Tibial artery (tissue), 4 donors: Measurements from ENCODE around the gene CFAP65.
A peak's percentile ranks its signal among the peaks of the same experiment; 100 is the strongest.

Experiments used
- DNase-seq, 2 donors: peaks; one replicate each; pipeline ENCODE4 v3.0.0-alpha.2; 2019
- H3K27ac ChIP-seq, 2 donors: fragments of 200-600 bp; sonication (generic) in 1 of 2; 1 replicate in 1 of 2; 2 replicates in 1 of 2; pipeline ENCODE4 v1.5.1; 2018 to 2019; ENCODE audit warnings: mild to moderate bottlenecking in 1 of 2
- H3K27me3 ChIP-seq, 2 donors: fragments of 200-600 bp; sonication (generic) in 1 of 2; one replicate each; pipeline versions ENCODE4 v1.5.1 to v1.6.0; 2016 to 2019
- H3K36me3 ChIP-seq, 3 donors: fragments of 200-600 bp; sonication (generic) in 2 of 3; one replicate each; pipeline ENCODE4 v1.5.1; 2016 to 2019; ENCODE audit warnings: mild to moderate bottlenecking in 2 of 3
- H3K4me1 ChIP-seq, 4 donors: fragments of 200-600 bp; sonication (generic) in 2 of 4; 1 replicate in 3 of 4; 2 replicates in 1 of 4; pipeline ENCODE4 v1.5.1; 2016 to 2019
- H3K4me3 ChIP-seq, 2 donors: fragments of 200-600 bp; sonication (generic) in 1 of 2; 1 replicate in 1 of 2; 2 replicates in 1 of 2; pipeline ENCODE4 v1.5.1; 2018 to 2019; ENCODE audit warnings: mild to moderate bottlenecking in 2 of 2
- H3K9me3 ChIP-seq, 3 donors: fragments of 200-600 bp; sonication (generic) in 1 of 3; one replicate each; pipeline ENCODE4 v1.5.1; 2016 to 2019
- intact Hi-C: fragments of 100-400 bp; cut with DNase I; formaldehyde crosslinking; loops from one replicate; pipeline ENCODE4 v1.15.0; 2023; ENCODE audit warnings: low total_unique reads
- TF ChIP-seq, protein P1 (sequence below), 2 experiments: fragments of 200-600 bp in 1 of 2; fragments of 450-650 bp in 1 of 2; IDR thresholded peaks; one replicate each; pipeline ENCODE4 v1.5.1; 2017 to 2019; ENCODE audit warnings: antibody characterized with exemption in 2 of 2, mild to moderate bottlenecking in 1 of 2, moderate library complexity in 1 of 2

Gene CFAP65

DNA sequence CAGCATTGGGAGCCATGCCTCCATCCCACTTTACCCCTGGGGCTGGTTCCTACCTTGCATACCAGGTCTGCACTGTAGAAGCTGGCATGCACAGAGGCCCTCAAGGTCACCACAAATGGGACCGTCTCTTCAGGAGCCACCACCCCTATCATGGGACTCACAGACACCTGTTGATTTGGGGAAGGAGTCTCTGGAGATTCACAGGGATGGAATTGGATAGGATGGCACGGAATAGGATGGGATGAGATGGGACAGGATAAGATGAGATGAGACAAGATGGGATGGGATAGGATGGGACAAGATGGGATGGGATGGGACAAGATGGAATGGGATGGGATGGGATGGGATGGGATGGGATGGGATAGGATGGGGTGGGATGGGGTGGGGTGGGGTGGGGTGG is 32.0 kb downstream of the CFAP65 start:
- TF ChIP-seq, protein P1, sequence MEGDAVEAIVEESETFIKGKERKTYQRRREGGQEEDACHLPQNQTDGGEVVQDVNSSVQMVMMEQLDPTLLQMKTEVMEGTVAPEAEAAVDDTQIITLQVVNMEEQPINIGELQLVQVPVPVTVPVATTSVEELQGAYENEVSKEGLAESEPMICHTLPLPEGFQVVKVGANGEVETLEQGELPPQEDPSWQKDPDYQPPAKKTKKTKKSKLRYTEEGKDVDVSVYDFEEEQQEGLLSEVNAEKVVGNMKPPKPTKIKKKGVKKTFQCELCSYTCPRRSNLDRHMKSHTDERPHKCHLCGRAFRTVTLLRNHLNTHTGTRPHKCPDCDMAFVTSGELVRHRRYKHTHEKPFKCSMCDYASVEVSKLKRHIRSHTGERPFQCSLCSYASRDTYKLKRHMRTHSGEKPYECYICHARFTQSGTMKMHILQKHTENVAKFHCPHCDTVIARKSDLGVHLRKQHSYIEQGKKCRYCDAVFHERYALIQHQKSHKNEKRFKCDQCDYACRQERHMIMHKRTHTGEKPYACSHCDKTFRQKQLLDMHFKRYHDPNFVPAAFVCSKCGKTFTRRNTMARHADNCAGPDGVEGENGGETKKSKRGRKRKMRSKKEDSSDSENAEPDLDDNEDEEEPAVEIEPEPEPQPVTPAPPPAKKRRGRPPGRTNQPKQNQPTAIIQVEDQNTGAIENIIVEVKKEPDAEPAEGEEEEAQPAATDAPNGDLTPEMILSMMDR (IDR thresholded peaks at IDR 0.05) = no peak
- intact Hi-C loops = no loop called here
- Histone ChIP-seq H3K4me3 (no peak overlapping the region), H3K9me3 (no peaks in the 10 kb centered on the region), H3K27ac (no peak overlapping the region), H3K36me3 (no peaks in the 10 kb centered on the region), H3K4me1 (no peaks in the 10 kb centered on the region), H3K27me3 (peaks cover 0 to 49% of the 10 kb centered on the region in 2 donors)
- no peak for DNase-seq

DNA sequence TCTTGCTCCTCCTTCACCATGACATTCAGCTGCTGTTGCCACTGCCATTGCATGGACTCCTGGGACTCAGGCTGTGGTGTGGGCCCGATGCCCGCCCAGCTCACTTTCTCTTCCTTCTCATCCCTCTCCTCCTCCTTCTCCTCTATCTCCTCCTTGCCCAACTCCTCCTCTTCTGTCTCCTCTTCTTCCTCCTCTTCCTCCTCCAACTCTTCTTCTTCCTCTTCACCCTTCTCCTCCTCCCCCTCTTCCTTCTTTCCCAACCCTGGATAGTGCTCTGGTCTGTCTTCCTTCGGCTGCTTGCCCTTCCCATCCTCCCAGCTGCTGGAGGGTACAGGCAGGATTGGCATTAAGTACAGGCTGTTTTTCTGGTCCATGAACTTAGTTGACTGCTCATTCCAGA is 37.3 kb downstream of the CFAP65 start:
- DNase-seq = no peak
- peaks cover 15 to 92% of the 10 kb centered on the region in 2 donors for H3K27me3 ChIP-seq
- H3K27ac ChIP-seq = no peak overlapping the region
- intact Hi-C loops = no loop called here
- TF ChIP-seq, protein P1 (IDR thresholded peaks at IDR 0.05) = no peak
- H3K4me3 ChIP-seq = no peak overlapping the region
- H3K9me3 ChIP-seq = no peaks in the 10 kb centered on the region
- no peaks in the 10 kb centered on the region for H3K36me3 ChIP-seq
- peaks cover 6 to 24% (median 22%) of the 10 kb centered on the region in 4 donors for H3K4me1 ChIP-seq

DNA sequence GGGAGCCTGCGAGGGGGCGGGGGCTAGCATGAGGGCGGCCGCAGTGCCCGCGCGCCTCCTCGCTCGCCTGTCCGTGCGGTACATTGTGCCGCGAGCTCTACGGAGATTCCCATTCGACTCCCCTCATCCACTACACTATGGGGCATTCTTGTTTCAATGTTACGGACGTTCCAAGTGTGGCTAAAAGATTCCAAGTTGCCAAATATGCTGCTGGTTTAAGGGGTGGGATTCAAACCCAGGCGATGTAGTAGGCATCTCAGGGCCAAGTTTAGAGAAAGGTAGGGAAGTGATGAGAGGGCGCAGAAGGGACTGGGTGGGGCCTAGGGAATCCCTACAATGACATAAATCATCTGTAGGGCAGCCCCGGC is 38.1 kb downstream of the CFAP65 start:
- H3K27me3 ChIP-seq = peaks cover 15 to 95% of the 10 kb centered on the region in 2 donors
- no peak for DNase-seq
- H3K27ac ChIP-seq = no peak overlapping the region

DNA sequence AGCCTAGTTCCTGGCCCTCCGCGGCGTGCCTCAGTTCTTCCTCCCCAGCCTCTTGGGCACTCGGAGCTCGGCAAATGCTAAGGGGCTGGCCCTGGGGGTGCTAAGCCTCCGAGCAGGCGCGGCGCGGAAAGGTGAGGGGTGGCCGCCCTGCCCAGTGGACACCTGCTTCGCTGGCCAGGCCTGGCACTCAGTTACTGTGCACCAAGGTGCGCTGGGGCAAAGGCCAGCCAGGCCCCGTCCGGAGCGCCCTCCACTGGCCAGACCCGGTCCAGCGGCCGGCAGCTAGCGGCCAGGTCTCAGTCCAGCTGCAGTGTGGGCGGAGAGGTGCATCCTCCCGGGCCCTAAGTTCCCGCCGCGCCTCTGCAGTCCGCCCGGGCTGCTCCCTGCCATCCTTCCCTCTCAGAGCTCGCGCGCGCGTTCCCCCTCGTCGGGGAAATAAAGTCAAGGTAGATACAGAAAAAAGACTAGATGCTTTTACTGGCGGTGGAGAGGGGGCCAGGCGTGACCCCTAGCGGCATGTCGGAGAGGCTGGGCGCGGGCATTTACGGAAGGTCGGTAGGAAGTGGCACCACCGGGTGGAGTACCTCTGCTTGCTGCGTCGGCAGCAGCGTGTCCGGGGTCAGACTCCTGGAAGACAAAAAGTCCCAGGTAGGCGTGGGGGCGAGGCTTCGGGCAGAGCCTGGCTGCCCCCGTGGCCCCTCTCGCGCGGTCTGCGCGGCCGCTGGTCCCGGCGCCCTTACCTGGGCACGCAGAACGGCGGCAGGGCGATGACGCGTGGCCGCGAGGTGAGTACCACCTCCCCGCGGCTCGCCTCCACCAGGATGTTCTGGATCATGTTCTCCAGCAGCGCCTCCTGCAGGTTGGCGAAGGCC is 38.7 kb downstream of the CFAP65 start:
- Histone ChIP-seq H3K9me3 (no peaks in the 10 kb centered on the region), H3K4me1 (peaks cover 6 to 24% (median 22%) of the 10 kb centered on the region in 4 donors), H3K27ac (no peak overlapping the region), H3K36me3 (no peaks in the 10 kb centered on the region), H3K4me3 (peak overlapping the region in 1 of 2 donors; percentile 5), H3K27me3 (peaks cover 15 to 95% of the 10 kb centered on the region in 2 donors)
- no peak for DNase-seq
- TF ChIP-seq, protein P1 (IDR thresholded peaks at IDR 0.05) = peak in 1 of 2 experiments; percentile 24
- intact Hi-C loops = no loop called here

More for the DNA sequence above, 38.1 kb downstream of the CFAP65 start:
- TF ChIP-seq, protein P1 (IDR thresholded peaks at IDR 0.05) = no peak
- Histone ChIP-seq H3K4me3 (peak overlapping the region in 1 of 2 donors; percentile 5), H3K4me1 (peaks cover 6 to 24% (median 22%) of the 10 kb centered on the region in 4 donors), H3K36me3 (no peaks in the 10 kb centered on the region), H3K9me3 (no peaks in the 10 kb centered on the region)
- intact Hi-C loops = no loop called here

DNA sequence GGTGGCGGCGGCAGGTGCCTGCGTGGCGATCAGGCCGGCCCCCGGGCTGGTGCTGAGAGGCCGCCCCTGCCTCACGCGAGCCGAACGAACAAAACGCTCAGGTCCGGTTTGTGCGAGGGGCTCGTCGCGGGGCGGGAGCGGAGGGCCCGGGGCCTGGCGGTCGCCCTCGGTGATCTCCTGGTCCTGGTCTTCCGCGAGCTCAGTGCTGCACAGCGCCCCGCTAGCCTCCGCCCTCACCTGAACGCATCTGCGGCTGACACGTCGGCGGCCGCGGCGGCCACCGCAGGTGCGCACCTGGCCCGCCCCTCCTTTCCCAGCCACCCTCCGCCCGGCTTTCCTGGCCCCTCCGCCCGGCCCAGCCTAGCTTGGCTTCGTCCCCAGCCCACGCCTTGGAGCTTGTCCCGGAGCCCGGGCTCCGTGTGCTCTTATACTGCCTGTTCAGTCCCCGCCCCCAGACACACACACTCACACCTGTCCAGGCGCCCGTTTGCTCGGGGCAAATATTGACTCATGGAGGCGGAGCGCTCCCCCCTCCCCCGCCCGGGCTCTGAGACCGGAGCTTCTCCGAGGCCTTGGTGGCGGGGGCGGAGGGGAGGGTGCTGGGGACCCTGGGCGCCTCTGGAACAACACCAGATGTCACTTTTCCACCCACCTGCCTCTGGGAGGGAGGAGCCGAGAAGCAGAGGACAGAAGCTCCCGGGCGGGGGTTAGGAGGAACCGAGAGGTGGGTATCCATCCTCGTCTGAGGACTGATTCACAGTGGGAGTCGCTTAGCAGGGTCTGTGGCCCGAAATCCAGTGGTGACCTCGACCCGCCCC is 39.5 kb downstream of the CFAP65 start:
- no peak for DNase-seq
- Histone ChIP-seq H3K36me3 (no peaks in the 10 kb centered on the region), H3K27me3 (peaks cover 15 to 97% of the 10 kb centered on the region in 2 donors), H3K27ac (no peak overlapping the region), H3K4me3 (no peak overlapping the region), H3K9me3 (no peaks in the 10 kb centered on the region), H3K4me1 (peaks cover 6 to 24% (median 22%) of the 10 kb centered on the region in 4 donors)
- TF ChIP-seq, protein P1 (IDR thresholded peaks at IDR 0.05) = no peak
- intact Hi-C loops = no loop called here
